Mucosa of descending colon (tissue), 3 donors: Measurements from ENCODE around the gene ETV6. TPM values are rescaled to one million over a fixed set of nuclear protein-coding genes. Genes with fewer than 3 reads are reported as not detected.

Source experiments
- ATAC-seq: fragments of 200-7000 bp; cut with Tn5 transposase; one replicate; pipeline ENCODE4 v1.9.1; 2020; ENCODE audit warnings: mild to moderate bottlenecking, moderate library complexity
- DNase-seq, 3 donors: peaks; one replicate each; pipeline ENCODE4 v3.0.0-alpha.2; 2020
- H3K36me3 ChIP-seq: fragments of 200-600 bp; one replicate; pipeline ENCODE4 v1.8.0; 2021; ENCODE audit warnings: low read depth, mild to moderate bottlenecking
- H3K4me1 ChIP-seq: fragments of 200-600 bp; one replicate; pipeline ENCODE4 v1.8.0; 2021; ENCODE audit warnings: low read depth, mild to moderate bottlenecking
- H3K4me3 ChIP-seq: fragments of 200-600 bp; one replicate; pipeline ENCODE4 v1.8.0; 2021; ENCODE audit warnings: mild to moderate bottlenecking
- H3K9me3 ChIP-seq: fragments of 200-600 bp; one replicate; pipeline ENCODE4 v1.8.0; 2021; ENCODE audit warnings: mild to moderate bottlenecking
- CTCF ChIP-seq: fragments of 200-600 bp; IDR thresholded peaks from one replicate; pipeline ENCODE4 v1.8.0; 2022; ENCODE audit warnings: antibody characterized with exemption, mild to moderate bottlenecking
- intact Hi-C, 2 donors: fragments of 100-400 bp; cut with DNase I in 1 of 2; cut with micrococcal nuclease in 1 of 2; formaldehyde crosslinking; loops; one replicate each; pipeline versions ENCODE4 v1.11.0 to v1.11.1; 2022; cut with DNase I, micrococcal nuclease
- total RNA-seq, 3 donors: library from RNA; stranded (reverse); fragmentation: NEBNext Ultra II Directional in 2 of 3; extraction: Animal tissue kit (Norgen Biotek cat#: 25700) in 2 of 3; gene quantifications; one replicate each; pipeline versions ENCODE4 v1.2.1 to v1.2.4, GENCODE V29; 2021 to 2023
- donor health status: DM: no; HTN: no; CAD: no; lungs with moderate emphysema.
- donor health status: DM: no; HTN: no; CAD: no.
- donor health status: DM: no; HTN: yes; CAD: no.

Gene ETV6
- total RNA-seq, 3 donors from 2014 or later, result 60.9 to 74.3 (median 72.8) TPM

- intact Hi-C loops, result no loop called here
- no peak for TF ChIP-seq CTCF
- no peak overlapping the region for H3K4me3 ChIP-seq
- DNase-seq, result no peak
- H3K36me3 ChIP-seq, result no peaks in the 10 kb centered on the region
- H3K9me3 ChIP-seq, result no peaks in the 10 kb centered on the region
- ATAC-seq, result no peak
- H3K4me1 ChIP-seq, result peaks cover 14% of the 10 kb centered on the region
Measured at GRCh38 chr12:11786638-11787365, 137.3 kb downstream of the ETV6 start.

- H3K9me3 ChIP-seq, result no peaks in the 10 kb centered on the region
- H3K4me3 ChIP-seq, result no peak overlapping the region
- intact Hi-C loops, result no loop called here
- TF ChIP-seq CTCF, result no peak
- DNase-seq (no peak), ATAC-seq (no peak)
- no peaks in the 10 kb centered on the region for H3K36me3 ChIP-seq
- H3K4me1 ChIP-seq, result peaks cover 8% of the 10 kb centered on the region
Measured at GRCh38 chr12:11787437-11787836, 138.0 kb downstream of the ETV6 start.

GRCh38 chr12:11787933-11788849, 138.7 kb downstream of the ETV6 start:
- no peak for TF ChIP-seq CTCF
- peaks cover 8% of the 10 kb centered on the region for H3K4me1 ChIP-seq
- intact Hi-C loops, result no loop called here
- DNase-seq (no peak), ATAC-seq (no peak)
- no peaks in the 10 kb centered on the region for H3K9me3 ChIP-seq
- H3K4me3 ChIP-seq, result no peak overlapping the region
- H3K36me3 ChIP-seq, result no peaks in the 10 kb centered on the region

- Histone ChIP-seq H3K4me3 (no peak overlapping the region), H3K4me1 (peaks cover 30% of the 10 kb centered on the region), H3K36me3 (no peaks in the 10 kb centered on the region), H3K9me3 (no peaks in the 10 kb centered on the region)
- ATAC-seq, result no peak
- intact Hi-C loops, result no loop called here
- TF ChIP-seq CTCF, result no peak
- DNase-seq, result no peak
Measured at GRCh38 chr12:11793921-11794710, 144.6 kb downstream of the ETV6 start.

GRCh38 chr12:11794751-11795150, 145.3 kb downstream of the ETV6 start:
- TF ChIP-seq CTCF, result no peak
- peaks cover 30% of the 10 kb centered on the region for H3K4me1 ChIP-seq
- no peak for ATAC-seq
- H3K9me3 ChIP-seq, result no peaks in the 10 kb centered on the region
- no peak overlapping the region for H3K4me3 ChIP-seq
- no peak for DNase-seq
- H3K36me3 ChIP-seq, result no peaks in the 10 kb centered on the region
- intact Hi-C loops, result no loop called here
